Omental fat pad (tissue), 4 donors: Measurements from ENCODE around the gene NR6A1. TPM values are rescaled to one million over a fixed set of nuclear protein-coding genes. Genes with fewer than 3 reads are reported as not detected.

Source experiments
- ATAC-seq: fragments of 150-250 bp; one replicate; pipeline ENCODE4 v1.9.1; 2016; ENCODE audit warnings: mild to moderate bottlenecking, moderate library complexity; ENCODE audit not compliant: low FRiP score
- DNase-seq: peaks from one replicate; pipeline ENCODE4 v3.0.0-alpha.2; 2019; ENCODE audit warnings: low spot score
- CTCF ChIP-seq, 3 donors: fragments of 450-650 bp; IDR thresholded peaks; one replicate each; pipeline ENCODE4 v1.5.1; 2016 to 2017; ENCODE audit warnings: antibody characterized with exemption in 3 of 3, mild to moderate bottlenecking in 3 of 3, moderate library complexity in 2 of 3
- total RNA-seq, 4 donors: library from RNA; depleted of rRNA; stranded (reverse); fragments of >200 nt; gene quantifications; one replicate each; pipeline ENCODE4 v1.1.0, GENCODE V29; 2016

The NR6A1 gene
- total RNA-seq, 4 donors from 2014 or later: 0.95 to 1.2 (median 1.0) TPM

- no peak for DNase-seq
- no peak for ATAC-seq
- no peak for TF ChIP-seq CTCF (IDR thresholded peaks at IDR 0.05)
Measured at GRCh38 chr9:124522121-124523098, 248.7 kb downstream of the NR6A1 start.

- no peak for TF ChIP-seq CTCF (IDR thresholded peaks at IDR 0.05)
- DNase-seq (no peak), ATAC-seq (no peak)
Measured at GRCh38 chr9:124521142-124521541, 250.0 kb downstream of the NR6A1 start.

GRCh38 chr9:124520206-124520596 lies 250.9 kb downstream of the NR6A1 start:
- TF ChIP-seq CTCF (IDR thresholded peaks at IDR 0.05): no peak
- no peak for ATAC-seq

GRCh38 chr9:124518116-124518515 lies 253.0 kb downstream of the NR6A1 start:
- no peak for ATAC-seq
- TF ChIP-seq CTCF (IDR thresholded peaks at IDR 0.05): no peak
- no peak for DNase-seq

More at GRCh38 chr9:124520206-124520596, 250.9 kb downstream of the NR6A1 start:
- DNase-seq: no peak

GRCh38 chr9:124517600-124517999 lies 253.5 kb downstream of the NR6A1 start:
- no peak for TF ChIP-seq CTCF (IDR thresholded peaks at IDR 0.05)
- no peak for ATAC-seq
- DNase-seq: no peak

GRCh38 chr9:124514874-124515273 lies 256.2 kb downstream of the NR6A1 start:
- DNase-seq (no peak), ATAC-seq (no peak)
- no peak for TF ChIP-seq CTCF (IDR thresholded peaks at IDR 0.05)

GRCh38 chr9:124514125-124514524 lies 257.0 kb downstream of the NR6A1 start:
- ATAC-seq: no peak

More at GRCh38 chr9:124514125-124514524, 257.0 kb downstream of the NR6A1 start:
- TF ChIP-seq CTCF (IDR thresholded peaks at IDR 0.05): no peak
- DNase-seq: no peak
